Esophagus muscularis mucosa (tissue), 4 donors: Measurements from ENCODE around the gene DOCK7. TPM values are rescaled to one million over a fixed set of nuclear protein-coding genes. Genes with fewer than 3 reads are reported as not detected.

ENCODE experiments used
- DNase-seq: peaks from one replicate; pipeline ENCODE4 v3.0.0-alpha.2; 2017; ENCODE audit errors: extremely low spot score
- H3K27ac ChIP-seq, 4 donors: fragments of 200-600 bp; sonication (generic); replicated peaks in 1 of 4; 1 replicate in 3 of 4; 2 replicates in 1 of 4; pipeline ENCODE4 v1.5.1; 2016 to 2019; ENCODE audit warnings: mild to moderate bottlenecking in 1 of 4
- H3K27me3 ChIP-seq, 4 donors: fragments of 200-600 bp; sonication (generic); one replicate each; pipeline versions ENCODE4 v1.5.1 to v1.6.0; 2016 to 2019
- H3K36me3 ChIP-seq, 4 donors: fragments of 200-600 bp; sonication (generic); one replicate each; pipeline ENCODE4 v1.5.1; 2016 to 2019
- H3K4me1 ChIP-seq, 4 donors: fragments of 200-600 bp; sonication (generic); one replicate each; pipeline ENCODE4 v1.5.1; 2016 to 2019
- H3K4me3 ChIP-seq, 4 donors: fragments of 200-600 bp; sonication (generic); 1 replicate in 2 of 4; 2 replicates in 2 of 4; pipeline ENCODE4 v1.5.1; 2016 to 2019; ENCODE audit warnings: mild to moderate bottlenecking in 4 of 4, moderate library complexity in 1 of 4
- H3K9me3 ChIP-seq, 4 donors: fragments of 200-600 bp; sonication (generic); 1 replicate in 3 of 4; 2 replicates in 1 of 4; pipeline ENCODE4 v1.5.1; 2016 to 2019
- CTCF ChIP-seq, 3 experiments: fragments of 200-600 bp in 2 of 3; fragments of 450-650 bp in 1 of 3; sonication (generic) in 2 of 3; IDR thresholded peaks; one replicate each; pipeline ENCODE4 v1.5.1; 2017 to 2019; ENCODE audit warnings: antibody characterized with exemption in 3 of 3, mild to moderate bottlenecking in 2 of 3, moderate library complexity in 1 of 3
- EP300 ChIP-seq: sonication (generic); formaldehyde crosslinking; IDR thresholded peaks from one replicate; pipeline ENCODE4 v1.6.1; 2017; ENCODE audit warnings: antibody characterized with exemption
- POLR2A ChIP-seq: fragments of 450-650 bp; IDR thresholded peaks from one replicate; pipeline ENCODE4 v1.6.1; 2017; ENCODE audit warnings: antibody characterized with exemption, moderate library complexity, mild to moderate bottlenecking, low read depth
- POLR2AphosphoS5 ChIP-seq, 2 donors: sonication (generic); formaldehyde crosslinking; IDR thresholded peaks; one replicate each; pipeline ENCODE4 v1.6.1; 2017; ENCODE audit warnings: antibody characterized with exemption in 2 of 2
- WGBS: methylation state at CpG from one replicate; pipeline ENCODE4 v1.1.5; 2018; 5-methylcytosine and 5-hydroxymethylcytosine counted together
- intact Hi-C: fragments of 100-400 bp; cut with DNase I; formaldehyde crosslinking; loops from one replicate; pipeline ENCODE4 v1.15.1; 2023
- total RNA-seq, 4 donors: library from RNA; depleted of rRNA; stranded (reverse); fragments of >200 nt; gene quantifications; one replicate each; pipeline versions ENCODE4 v1.1.0 to v1.2.1, GENCODE V29; 2016

The DOCK7 gene
- total RNA-seq, 4 donors from 2014 or later, result 27.7 to 66.7 (median 30.5) TPM

GRCh38 chr1:62693123-62693522 lies 4.9 kb upstream of the DOCK7 start:
- Histone ChIP-seq H3K9me3 (no peaks in the 10 kb centered on the region), H3K4me3 (no peak overlapping the region), H3K36me3 (no peaks in the 10 kb centered on the region), H3K4me1 (peaks cover 17 to 38% (median 32%) of the 10 kb centered on the region in 4 donors), H3K27ac (no peak overlapping the region), H3K27me3 (no peaks in the 10 kb centered on the region)
- DNase-seq, result no peak
- WGBS, result 100% methylated on average over 4 of the region's 4 CpGs
- no peak for TF ChIP-seq EP300
- TF ChIP-seq POLR2A, result no peak
- intact Hi-C loops, result no loop called here

GRCh38 chr1:62691062-62691844 lies 3.1 kb upstream of the DOCK7 start:
- Histone ChIP-seq H3K9me3 (no peaks in the 10 kb centered on the region), H3K36me3 (no peaks in the 10 kb centered on the region), H3K27me3 (no peaks in the 10 kb centered on the region), H3K4me3 (no peak overlapping the region), H3K27ac (peak overlapping the region; percentile 50 to 92 (median 90)), H3K4me1 (peaks cover 23 to 48% (median 42%) of the 10 kb centered on the region in 4 donors)
- DNase-seq, result no peak
- WGBS, result 84% methylated on average over 2 of the region's 2 CpGs
- intact Hi-C loops, result no loop called here
- TF ChIP-seq EP300 (no peak), POLR2AphosphoS5 (IDR thresholded peaks at IDR 0.05) (no peak), POLR2A (no peak), CTCF (IDR thresholded peaks at IDR 0.05) (no peak)

GRCh38 chr1:62689524-62689923 lies 1.3 kb upstream of the DOCK7 start:
- 87% methylated on average over 1 of the region's 1 CpG for whole genome bisulfite sequencing
- Histone ChIP-seq H3K27ac (peak overlapping the region; percentile 50 to 92 (median 90)), H3K4me1 (peaks cover 28 to 62% (median 57%) of the 10 kb centered on the region in 4 donors), H3K9me3 (no peaks in the 10 kb centered on the region), H3K27me3 (no peaks in the 10 kb centered on the region), H3K36me3 (no peaks in the 10 kb centered on the region), H3K4me3 (peak overlapping the region in 1 of 4 donors; percentile 98)
- no peak for TF ChIP-seq EP300
- no peak for TF ChIP-seq POLR2AphosphoS5 (IDR thresholded peaks at IDR 0.05)
- TF ChIP-seq CTCF (IDR thresholded peaks at IDR 0.05), result no peak
- intact Hi-C loops, result loop anchor here (5.0 to 10.0 kb wide), 2 partner anchors 58 to 255 kb away; partner anchors contain the start of gene USP1
- DNase-seq, result no peak

GRCh38 chr1:62688687-62689085 lies 500 bp upstream of the DOCK7 start:
- DNase-seq, result no peak
- Histone ChIP-seq H3K9me3 (no peaks in the 10 kb centered on the region), H3K27ac (peak overlapping the region; percentile 80 to 92 (median 90)), H3K36me3 (no peaks in the 10 kb centered on the region), H3K4me3 (peak overlapping the region; percentile 92 to 98 (median 96)), H3K4me1 (peaks cover 28 to 69% (median 64%) of the 10 kb centered on the region in 4 donors), H3K27me3 (no peaks in the 10 kb centered on the region)
- WGBS, result under 1% methylated on average over 10 of the region's 10 CpGs
- intact Hi-C loops, result loop anchor here (5.0 to 10.0 kb wide), 2 partner anchors 59 to 254 kb away; partner anchors contain the start of gene USP1
- TF ChIP-seq POLR2A (no peak), POLR2AphosphoS5 (IDR thresholded peaks at IDR 0.05) (no peak), EP300 (no peak), CTCF (IDR thresholded peaks at IDR 0.05) (no peak)

GRCh38 chr1:62687421-62687902 lies 724 bp downstream of the DOCK7 start:
- H3K4me1 ChIP-seq, result peaks cover 28 to 79% (median 69%) of the 10 kb centered on the region in 4 donors
- WGBS, result 0% methylated on average over 8 of the region's 33 CpGs
- H3K36me3 ChIP-seq, result no peaks in the 10 kb centered on the region
- H3K27me3 ChIP-seq, result no peaks in the 10 kb centered on the region
- no peak for DNase-seq
- H3K27ac ChIP-seq, result peak overlapping the region; percentile 80 to 92 (median 90)
- peak overlapping the region; percentile 92 to 98 (median 96) for H3K4me3 ChIP-seq
- intact Hi-C loops, result loop anchor here (5.0 to 10.0 kb wide), 2 partner anchors 60 to 253 kb away; partner anchors contain the start of gene USP1
- no peaks in the 10 kb centered on the region for H3K9me3 ChIP-seq
- no peak for TF ChIP-seq POLR2A
- TF ChIP-seq POLR2AphosphoS5 (IDR thresholded peaks at IDR 0.05), result no peak
- no peak for TF ChIP-seq CTCF (IDR thresholded peaks at IDR 0.05)
- no peak for TF ChIP-seq EP300
